GM19351 (cell line): Measurements from ENCODE around the gene SPATA31D1.
"Not testable (repeated sequence)": the region's sequence is repeated elsewhere in the genome, so short reads cannot be mapped to it uniquely, and the experiment has no call there.

Experiments
- ATAC-seq: cut with Tn5 transposase; IDR thresholded peaks from one replicate; pipeline ENCODE4 v1.9.1; 2021; ENCODE audit warnings: mild to moderate bottlenecking, moderate library complexity; ENCODE audit not compliant: unreplicated experiment

SPATA31D1 gene

GRCh38 chr9:81988472-81988871, at the start of gene SPATA31D1:
Gene SPATA31D1 (plus strand): TSS chr9:81988772. CDS start chr9:81988819, 47 bp downstream.
- not testable (repeated sequence) for ATAC-seq

DNA sequence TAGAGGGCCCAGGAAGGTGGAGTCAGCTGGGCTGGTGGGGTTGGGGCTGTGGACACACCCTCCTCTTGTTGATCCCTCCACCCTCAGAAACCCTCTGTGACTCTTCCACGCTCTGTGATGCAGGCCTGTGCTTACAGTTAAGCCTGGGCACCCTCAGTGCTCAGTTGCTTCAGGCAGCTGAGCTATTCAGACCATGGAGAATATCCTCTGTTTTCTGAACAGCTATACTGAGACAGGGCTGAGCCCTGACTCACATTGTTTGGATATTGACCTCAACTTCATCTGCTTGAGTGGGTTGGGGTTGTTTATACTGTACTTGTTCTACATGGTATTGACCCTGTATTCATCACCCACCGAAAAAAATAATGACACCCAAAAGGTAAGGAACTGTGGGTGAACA, 45.2 kb upstream of the SPATA31D1 start, which contains the start of gene SPATA31D3:
TSS of gene SPATA31D3 (plus strand) at position 108 of the 400 bp plus-strand sequence. CDS start at position 194, 86 bp downstream.
- ATAC-seq, result not testable (repeated sequence)

- not testable (repeated sequence) for ATAC-seq
Measured at GRCh38 chr9:81948650-81949049, 39.9 kb upstream of the SPATA31D1 start.

- ATAC-seq, result no peak
Measured at GRCh38 chr9:81953096-81953495, 35.5 kb upstream of the SPATA31D1 start.

DNA sequence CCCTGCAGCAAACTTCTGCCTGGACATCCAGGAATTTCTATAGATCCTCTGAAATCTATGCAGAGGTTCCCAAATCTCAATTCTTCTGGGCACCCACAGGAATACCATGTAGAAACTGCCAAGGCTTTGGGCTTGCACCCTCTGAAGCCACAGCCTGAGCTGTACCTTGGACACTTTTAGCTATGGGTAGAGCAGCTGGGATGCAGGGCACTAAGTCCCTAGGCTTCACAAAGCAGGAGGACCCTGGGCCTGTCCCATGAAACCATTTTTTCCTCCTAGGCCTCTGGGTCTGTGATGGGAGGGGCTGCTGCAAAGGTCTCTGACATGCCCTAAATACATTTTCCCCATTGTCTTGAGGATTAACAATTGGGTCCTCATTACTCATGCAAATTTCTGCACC, 32.9 kb upstream of the SPATA31D1 start:
- no peak for ATAC-seq

DNA sequence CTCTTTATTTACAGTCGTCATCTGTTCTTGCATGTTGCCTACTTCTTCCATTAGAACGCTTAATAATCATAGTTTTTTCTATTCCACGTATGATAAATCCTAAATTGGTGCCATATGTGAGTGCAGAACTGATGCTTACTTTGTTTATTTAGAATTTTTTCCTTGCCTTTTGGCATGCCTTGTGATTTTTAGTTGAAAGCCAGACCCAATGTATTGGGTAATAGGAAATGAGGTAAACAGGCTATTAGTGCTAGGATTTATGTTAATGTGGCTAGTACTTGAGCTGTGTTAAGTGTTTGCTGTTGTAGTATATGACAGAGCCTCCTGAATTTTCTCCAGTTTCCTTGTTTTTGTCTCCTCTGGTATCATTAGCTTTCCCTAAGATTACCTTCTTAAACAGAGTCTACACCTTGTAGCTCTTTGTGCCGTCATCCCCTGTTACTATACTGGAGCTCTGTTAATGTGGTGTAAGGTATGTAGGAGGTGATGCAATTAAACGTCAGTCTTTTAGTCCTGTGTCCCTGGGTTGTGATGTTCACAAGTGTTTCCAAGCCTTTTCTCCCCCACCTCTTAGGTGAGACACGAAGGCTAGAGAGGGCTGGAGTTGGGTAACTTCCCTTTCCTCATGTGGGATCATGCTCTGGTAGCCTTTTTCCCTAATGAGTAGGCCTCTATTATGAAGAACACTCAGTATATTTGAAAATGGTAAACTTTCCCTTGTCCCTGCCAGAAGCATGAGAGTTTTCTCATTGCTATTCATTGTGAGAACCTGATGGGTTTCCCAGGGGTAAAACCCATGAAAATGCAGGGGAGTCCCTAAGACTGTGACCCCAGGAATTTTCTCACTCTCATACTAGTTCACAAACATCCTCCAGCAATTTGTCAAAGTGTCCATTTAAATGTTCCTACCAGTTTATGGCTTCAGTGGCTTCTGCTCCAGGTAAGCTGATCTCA, 24.1 kb upstream of the SPATA31D1 start:
- ATAC-seq, result no peak

GRCh38 chr9:81968026-81968425, 20.5 kb upstream of the SPATA31D1 start:
- no peak for ATAC-seq

GRCh38 chr9:81969971-81970370, 18.6 kb upstream of the SPATA31D1 start:
- ATAC-seq, result no peak

- ATAC-seq, result no peak
Measured at GRCh38 chr9:81971727-81972126, 16.8 kb upstream of the SPATA31D1 start.

DNA sequence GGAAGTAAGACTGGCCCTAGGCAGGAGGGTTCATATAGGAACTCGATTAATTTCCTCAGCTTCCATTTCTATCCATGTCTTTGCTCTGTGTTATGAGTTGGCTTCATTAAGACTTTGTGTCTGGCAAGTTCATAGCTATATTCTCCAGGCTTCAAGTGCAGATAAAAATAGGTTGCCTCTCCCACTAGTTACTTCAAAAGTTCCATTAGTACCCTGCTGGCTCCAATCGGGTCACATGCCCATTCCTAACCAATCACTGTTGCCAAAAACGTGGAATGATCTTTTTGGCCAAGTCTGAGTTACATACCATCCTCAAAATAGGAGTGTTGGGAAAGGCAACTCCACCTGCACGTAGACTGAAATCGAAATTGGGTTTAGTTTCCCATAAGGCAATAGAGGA, 13.8 kb upstream of the SPATA31D1 start:
- ATAC-seq, result no peak

- ATAC-seq, result no peak
Measured at GRCh38 chr9:81976351-81976750, 12.2 kb upstream of the SPATA31D1 start.

GRCh38 chr9:81979196-81979595, 9.4 kb upstream of the SPATA31D1 start:
- ATAC-seq, result peak; percentile 88

GRCh38 chr9:81980568-81980967, 8.0 kb upstream of the SPATA31D1 start:
- no peak for ATAC-seq

GRCh38 chr9:81981883-81982282, 6.7 kb upstream of the SPATA31D1 start:
- ATAC-seq, result peak; percentile 59

- ATAC-seq, result no peak
Measured at GRCh38 chr9:81984928-81985327, 3.6 kb upstream of the SPATA31D1 start.

- no peak for ATAC-seq
Measured at GRCh38 chr9:81986051-81986450, 2.5 kb upstream of the SPATA31D1 start.

GRCh38 chr9:81989700-81990099, 1.1 kb downstream of the SPATA31D1 start:
- ATAC-seq, result peak; percentile 75

DNA sequence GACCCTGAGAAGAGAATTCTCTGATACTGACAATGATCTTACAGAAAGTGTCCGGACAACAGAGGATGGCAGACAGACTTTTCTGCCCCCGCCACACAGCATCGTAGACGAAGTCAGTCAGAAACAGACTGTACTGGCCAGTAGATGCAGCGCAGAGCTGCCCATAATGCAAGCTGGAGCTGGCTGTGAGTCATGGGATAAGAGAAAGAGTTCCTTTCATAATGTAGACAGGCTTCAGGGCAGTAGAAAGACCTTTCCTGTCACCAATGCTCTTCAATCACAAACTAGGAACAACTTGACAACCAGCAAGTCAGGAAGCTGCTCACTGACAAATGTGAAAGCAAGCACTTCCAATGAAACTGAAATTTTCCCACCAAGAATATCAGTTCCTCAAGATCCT, 5.1 kb downstream of the SPATA31D1 start:
- no peak for ATAC-seq

GRCh38 chr9:81999806-82000205, 11.2 kb downstream of the SPATA31D1 start:
- ATAC-seq, result no peak

DNA sequence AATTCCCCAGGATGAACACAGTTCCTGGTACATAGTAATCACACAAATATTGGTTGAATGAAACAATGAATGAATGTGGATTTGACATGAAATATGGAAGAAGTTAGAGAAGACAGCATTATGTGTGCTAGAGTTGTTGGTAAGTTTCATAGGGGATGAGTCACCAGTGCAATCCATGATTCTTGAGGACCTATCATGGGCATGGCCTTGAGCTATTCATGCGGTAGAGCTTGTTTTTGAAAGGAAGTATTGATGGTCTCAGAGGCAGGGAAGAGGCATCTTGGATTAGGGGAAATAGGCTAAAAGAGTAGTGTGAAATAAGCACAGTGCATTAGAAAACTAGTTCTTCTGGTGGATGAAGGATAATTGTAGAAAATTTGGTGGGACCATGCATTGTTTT, 22.1 kb downstream of the SPATA31D1 start:
- ATAC-seq, result no peak

- no peak for ATAC-seq
Measured at GRCh38 chr9:82011133-82011532, 22.6 kb downstream of the SPATA31D1 start.

DNA sequence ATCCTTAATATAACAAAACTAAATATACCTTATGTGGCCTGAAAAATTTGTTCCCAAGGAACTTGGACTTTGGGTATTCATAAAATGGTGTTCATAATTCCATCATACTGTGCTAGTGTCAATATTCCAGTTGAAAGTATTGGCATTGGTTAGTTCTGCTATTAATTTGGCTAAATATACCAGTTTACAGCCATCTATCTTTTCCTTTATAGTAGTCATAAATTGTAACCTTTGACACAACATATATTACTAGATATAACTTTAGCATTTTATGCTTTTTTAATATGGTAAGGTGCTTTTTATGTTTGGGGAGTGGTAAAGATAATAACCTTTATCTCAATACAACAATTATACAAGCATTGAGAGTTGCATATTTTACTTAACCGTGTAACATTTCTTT, 23.7 kb downstream of the SPATA31D1 start:
- ATAC-seq, result no peak
